Breast epithelium (tissue), 3 donors: ENCODE results near the gene PMP22.

Experiments used
- POLR2A ChIP-seq: fragments of 450-650 bp; IDR thresholded peaks from one replicate; pipeline ENCODE4 v1.6.1; 2016; ENCODE audit warnings: antibody characterized with exemption, mild to moderate bottlenecking, moderate library complexity
- POLR2AphosphoS5 ChIP-seq, 3 donors: sonication (generic); formaldehyde crosslinking; IDR thresholded peaks; one replicate each; pipeline ENCODE4 v1.6.1; 2017; ENCODE audit warnings: antibody characterized with exemption in 3 of 3
- TF ChIP-seq, protein P1 (sequence below), 3 donors: fragments of 450-650 bp; IDR thresholded peaks; one replicate each; pipeline ENCODE4 v1.5.1; 2016 to 2017; ENCODE audit warnings: antibody characterized with exemption in 3 of 3, mild to moderate bottlenecking in 3 of 3, moderate library complexity in 3 of 3

DNA sequence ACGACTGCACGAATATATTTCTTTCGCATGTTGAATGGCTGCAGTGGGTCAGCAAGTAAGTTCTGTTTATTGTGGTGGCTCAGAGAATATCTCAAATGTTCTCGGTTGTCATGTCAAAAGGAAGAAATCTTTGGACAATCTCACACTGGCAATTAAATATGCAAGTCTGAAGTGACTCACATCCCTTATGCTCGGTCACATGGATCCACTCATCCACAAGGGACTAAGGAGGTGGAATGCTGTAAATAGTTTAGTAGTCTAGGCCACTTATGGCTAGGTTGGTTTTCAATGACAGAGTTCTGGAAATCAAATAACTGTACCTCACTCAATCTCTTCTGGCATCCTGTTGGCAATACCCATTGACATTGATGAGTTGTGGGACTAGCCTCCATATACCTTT, 33.0 kb upstream of the PMP22 start:
- TF ChIP-seq, protein P1, sequence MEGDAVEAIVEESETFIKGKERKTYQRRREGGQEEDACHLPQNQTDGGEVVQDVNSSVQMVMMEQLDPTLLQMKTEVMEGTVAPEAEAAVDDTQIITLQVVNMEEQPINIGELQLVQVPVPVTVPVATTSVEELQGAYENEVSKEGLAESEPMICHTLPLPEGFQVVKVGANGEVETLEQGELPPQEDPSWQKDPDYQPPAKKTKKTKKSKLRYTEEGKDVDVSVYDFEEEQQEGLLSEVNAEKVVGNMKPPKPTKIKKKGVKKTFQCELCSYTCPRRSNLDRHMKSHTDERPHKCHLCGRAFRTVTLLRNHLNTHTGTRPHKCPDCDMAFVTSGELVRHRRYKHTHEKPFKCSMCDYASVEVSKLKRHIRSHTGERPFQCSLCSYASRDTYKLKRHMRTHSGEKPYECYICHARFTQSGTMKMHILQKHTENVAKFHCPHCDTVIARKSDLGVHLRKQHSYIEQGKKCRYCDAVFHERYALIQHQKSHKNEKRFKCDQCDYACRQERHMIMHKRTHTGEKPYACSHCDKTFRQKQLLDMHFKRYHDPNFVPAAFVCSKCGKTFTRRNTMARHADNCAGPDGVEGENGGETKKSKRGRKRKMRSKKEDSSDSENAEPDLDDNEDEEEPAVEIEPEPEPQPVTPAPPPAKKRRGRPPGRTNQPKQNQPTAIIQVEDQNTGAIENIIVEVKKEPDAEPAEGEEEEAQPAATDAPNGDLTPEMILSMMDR (IDR thresholded peaks at IDR 0.05): no peak
- TF ChIP-seq POLR2A (no peak), POLR2AphosphoS5 (IDR thresholded peaks at IDR 0.05) (no peak)
